Bronchial epithelial cell (primary cell): ENCODE data around the gene ATP6V1G3. TPM values are rescaled to one million over a fixed set of nuclear protein-coding genes. Genes with fewer than 3 reads are reported as not detected.

Experiments
- DNase-seq: peaks from one replicate; pipeline ENCODE4 v3.0.0-alpha.2; 2010; ENCODE audit warnings: low read depth
- FAIRE-seq: peaks from 2 replicates; lab custom pipeline; 2011; peaks lifted over from hg19 to GRCh38; lab: Jason Lieb, UNC
- H3K27me3 ChIP-seq: 2 replicates; pipeline ENCODE4 v1.5.1; 2011; ENCODE audit warnings: low read length; ENCODE audit not compliant: control insufficient read depth, insufficient read depth
- H3K36me3 ChIP-seq: 2 replicates; pipeline ENCODE4 v1.5.1; 2011; ENCODE audit warnings: low read length; ENCODE audit not compliant: control insufficient read depth, insufficient read depth
- H3K4me3 ChIP-seq: 2 replicates; pipeline ENCODE4 v1.5.1; 2011; ENCODE audit warnings: mild to moderate bottlenecking, low read depth, low read length, control low read depth
- CTCF ChIP-seq: IDR thresholded peaks from 2 replicates; pipeline ENCODE4 v1.5.1; 2011; ENCODE audit warnings: mild to moderate bottlenecking, moderate library complexity, low read length, control low read depth, inconsistent platforms; ENCODE audit not compliant: insufficient read depth, severe bottlenecking
- total RNA-seq: library from RNA; depleted of rRNA; stranded (reverse); fragments of >200 nt; gene quantifications from 2 replicates; pipeline ENCODE4 v1.2.1, GENCODE V29; 2014

ATP6V1G3 gene
- total RNA-seq, 1 donor from 2014 or later: not detected

GRCh38 chr1:198575292-198575691, 34.8 kb upstream of the ATP6V1G3 start:
- no peak for FAIRE-seq
- Histone ChIP-seq H3K36me3 (no peaks in the 10 kb centered on the region), H3K4me3 (no peak overlapping the region), H3K27me3 (no peaks in the 10 kb centered on the region)
- TF ChIP-seq CTCF: no peak
- DNase-seq: no peak

GRCh38 chr1:198574325-198574724, 33.8 kb upstream of the ATP6V1G3 start:
- Histone ChIP-seq H3K4me3 (no peak overlapping the region), H3K27me3 (no peaks in the 10 kb centered on the region), H3K36me3 (no peaks in the 10 kb centered on the region)
- DNase-seq (no peak), FAIRE-seq (no peak)
- TF ChIP-seq CTCF: no peak

GRCh38 chr1:198564716-198565115, 24.2 kb upstream of the ATP6V1G3 start:
- no peak for DNase-seq
- TF ChIP-seq CTCF: no peak
- Histone ChIP-seq H3K36me3 (no peaks in the 10 kb centered on the region), H3K4me3 (no peak overlapping the region), H3K27me3 (no peaks in the 10 kb centered on the region)
- no peak for FAIRE-seq

- FAIRE-seq (no peak), DNase-seq (no peak)
- no peak for TF ChIP-seq CTCF
- Histone ChIP-seq H3K4me3 (no peak overlapping the region), H3K36me3 (no peaks in the 10 kb centered on the region), H3K27me3 (no peaks in the 10 kb centered on the region)
Measured at GRCh38 chr1:198564157-198564556, 23.7 kb upstream of the ATP6V1G3 start.

- Histone ChIP-seq H3K36me3 (no peaks in the 10 kb centered on the region), H3K4me3 (no peak overlapping the region), H3K27me3 (no peaks in the 10 kb centered on the region)
- TF ChIP-seq CTCF: no peak
- FAIRE-seq (no peak), DNase-seq (peak; percentile 61)
Measured at GRCh38 chr1:198563583-198563982, 23.1 kb upstream of the ATP6V1G3 start.

GRCh38 chr1:198560161-198560560, 19.7 kb upstream of the ATP6V1G3 start:
- DNase-seq: peak; percentile 11
- H3K36me3 ChIP-seq: no peaks in the 10 kb centered on the region
- FAIRE-seq: no peak
- TF ChIP-seq CTCF: no peak
- H3K27me3 ChIP-seq: no peaks in the 10 kb centered on the region
- no peak overlapping the region for H3K4me3 ChIP-seq
